ENCODE data around the gene PDPN.

DNA sequence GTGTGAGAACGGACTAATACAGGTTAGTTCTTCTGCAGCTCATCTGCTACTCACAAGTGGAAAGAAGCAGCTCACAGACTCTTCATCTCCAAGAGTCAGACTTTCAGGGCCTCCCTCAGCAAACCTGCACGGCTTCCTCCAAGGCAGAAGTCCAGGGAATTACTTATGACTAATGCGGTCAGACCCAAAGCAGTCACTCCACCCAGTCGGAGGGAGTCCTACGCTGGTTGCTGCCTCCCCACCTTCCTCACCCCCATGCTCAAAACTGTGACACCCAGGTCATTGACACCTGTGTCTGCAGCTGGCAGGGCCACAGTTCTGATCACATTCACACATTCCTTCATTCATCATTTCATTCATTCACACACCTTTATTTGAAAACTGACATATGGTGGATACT lies 77.9 kb downstream of the PDPN start:
- TF ChIP-seq, protein P1, sequence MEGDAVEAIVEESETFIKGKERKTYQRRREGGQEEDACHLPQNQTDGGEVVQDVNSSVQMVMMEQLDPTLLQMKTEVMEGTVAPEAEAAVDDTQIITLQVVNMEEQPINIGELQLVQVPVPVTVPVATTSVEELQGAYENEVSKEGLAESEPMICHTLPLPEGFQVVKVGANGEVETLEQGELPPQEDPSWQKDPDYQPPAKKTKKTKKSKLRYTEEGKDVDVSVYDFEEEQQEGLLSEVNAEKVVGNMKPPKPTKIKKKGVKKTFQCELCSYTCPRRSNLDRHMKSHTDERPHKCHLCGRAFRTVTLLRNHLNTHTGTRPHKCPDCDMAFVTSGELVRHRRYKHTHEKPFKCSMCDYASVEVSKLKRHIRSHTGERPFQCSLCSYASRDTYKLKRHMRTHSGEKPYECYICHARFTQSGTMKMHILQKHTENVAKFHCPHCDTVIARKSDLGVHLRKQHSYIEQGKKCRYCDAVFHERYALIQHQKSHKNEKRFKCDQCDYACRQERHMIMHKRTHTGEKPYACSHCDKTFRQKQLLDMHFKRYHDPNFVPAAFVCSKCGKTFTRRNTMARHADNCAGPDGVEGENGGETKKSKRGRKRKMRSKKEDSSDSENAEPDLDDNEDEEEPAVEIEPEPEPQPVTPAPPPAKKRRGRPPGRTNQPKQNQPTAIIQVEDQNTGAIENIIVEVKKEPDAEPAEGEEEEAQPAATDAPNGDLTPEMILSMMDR (IDR thresholded peaks at IDR 0.05): no peak
- TF ChIP-seq POLR2A (IDR thresholded peaks at IDR 0.05): no peak
